ENCODE results near the gene SCGB1D2. TPM values are rescaled to one million over a fixed set of nuclear protein-coding genes. Genes with fewer than 3 reads are reported as not detected.
"Not testable (repeated sequence)": the region's sequence is repeated elsewhere in the genome, so short reads cannot be mapped to it uniquely, and the experiment has no call there.

SCGB1D2 gene
- total RNA-seq (not detected), polyA plus RNA-seq (ENCODE audit: insufficient read depth, low read depth, low replicate concordance) (2.8 TPM)
- long read RNA-seq, donor 1 = 0 reads
- long read RNA-seq, donor 2, partial matches to known transcripts = 0 of 1 reads
- long read RNA-seq, donor 2, other reads (novel, unspliced or antisense) = 0 of 1 reads

DNA sequence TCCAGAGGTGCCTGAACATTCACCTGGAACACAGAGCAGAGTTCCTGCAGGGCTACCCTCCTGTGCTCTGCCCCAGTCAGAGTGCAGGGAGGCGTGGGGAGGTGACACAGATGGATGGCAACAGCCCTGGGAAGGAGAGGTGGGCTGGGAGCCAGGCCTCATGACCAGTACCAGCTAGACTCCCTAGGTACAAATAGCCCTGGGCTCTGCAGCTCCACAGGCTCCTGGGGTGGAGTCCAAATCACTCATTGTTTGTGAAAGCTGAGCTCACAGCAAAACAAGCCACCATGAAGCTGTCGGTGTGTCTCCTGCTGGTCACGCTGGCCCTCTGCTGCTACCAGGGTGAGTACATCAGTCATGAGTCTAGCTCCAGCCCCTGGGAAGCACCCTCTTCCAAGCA is at the start of gene SCGB1D2:
Gene SCGB1D2, plus strand, starts transcription at position 219 of the 400 bp plus-strand sequence. Its CDS starts 69 bp downstream, at position 288.
- H3K27ac ChIP-seq = no peak within 1 kb of the TSS
- no peak within 1 kb of the TSS for H3K4me3 ChIP-seq
- WGBS, 2 donors = 35% methylated on average over 3 of the region's 3 CpGs
- intact Hi-C loops (cut with DNase I; ENCODE audit: low total_unique reads) = no loop called here
- TF ChIP-seq, protein P1, sequence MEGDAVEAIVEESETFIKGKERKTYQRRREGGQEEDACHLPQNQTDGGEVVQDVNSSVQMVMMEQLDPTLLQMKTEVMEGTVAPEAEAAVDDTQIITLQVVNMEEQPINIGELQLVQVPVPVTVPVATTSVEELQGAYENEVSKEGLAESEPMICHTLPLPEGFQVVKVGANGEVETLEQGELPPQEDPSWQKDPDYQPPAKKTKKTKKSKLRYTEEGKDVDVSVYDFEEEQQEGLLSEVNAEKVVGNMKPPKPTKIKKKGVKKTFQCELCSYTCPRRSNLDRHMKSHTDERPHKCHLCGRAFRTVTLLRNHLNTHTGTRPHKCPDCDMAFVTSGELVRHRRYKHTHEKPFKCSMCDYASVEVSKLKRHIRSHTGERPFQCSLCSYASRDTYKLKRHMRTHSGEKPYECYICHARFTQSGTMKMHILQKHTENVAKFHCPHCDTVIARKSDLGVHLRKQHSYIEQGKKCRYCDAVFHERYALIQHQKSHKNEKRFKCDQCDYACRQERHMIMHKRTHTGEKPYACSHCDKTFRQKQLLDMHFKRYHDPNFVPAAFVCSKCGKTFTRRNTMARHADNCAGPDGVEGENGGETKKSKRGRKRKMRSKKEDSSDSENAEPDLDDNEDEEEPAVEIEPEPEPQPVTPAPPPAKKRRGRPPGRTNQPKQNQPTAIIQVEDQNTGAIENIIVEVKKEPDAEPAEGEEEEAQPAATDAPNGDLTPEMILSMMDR (IDR thresholded peaks at IDR 0.05) = no peak
- TF ChIP-seq POLR2A (IDR thresholded peaks at IDR 0.05) = no peak
- no peaks in the 10 kb centered on the region for H3K36me3 ChIP-seq (ENCODE audit: low read depth, missing control alignments)
- H3K4me1 ChIP-seq = no peaks in the 10 kb centered on the region
- H3K9me3 ChIP-seq = no peaks in the 10 kb centered on the region
- H3K27me3 ChIP-seq = no peaks in the 10 kb centered on the region
- DNase-seq = peak; percentile 14

DNA sequence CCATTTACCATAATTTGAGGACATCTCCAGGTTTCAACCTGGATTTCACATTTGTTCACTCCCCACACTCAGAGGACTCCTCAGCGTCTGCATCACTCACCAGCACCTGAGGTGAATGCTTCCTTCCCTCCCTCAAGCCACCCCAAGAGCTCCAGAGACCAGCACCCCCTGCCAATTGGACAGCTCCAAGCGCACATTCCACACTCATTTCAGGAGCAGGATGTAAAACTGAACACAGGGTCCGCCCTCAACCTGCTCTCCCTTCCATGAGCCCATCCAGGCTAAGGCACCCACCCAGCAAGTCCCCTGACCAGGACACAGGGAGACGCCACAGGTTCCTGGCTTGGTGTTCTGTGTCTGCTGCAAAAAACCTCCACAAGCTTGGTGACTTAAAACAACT is 48.1 kb upstream of the SCGB1D2 start:
- intact Hi-C loops (cut with DNase I; ENCODE audit: low total_unique reads) = no loop called here
- TF ChIP-seq POLR2A (IDR thresholded peaks at IDR 0.05) = no peak
- TF ChIP-seq, protein P1 (IDR thresholded peaks at IDR 0.05) = no peak
- 51 to 65% methylated on average over 3 to 4 of the region's 4 CpGs for WGBS, 2 donors
- Histone ChIP-seq H3K27me3 (no peaks in the 10 kb centered on the region), H3K4me3 (no peak overlapping the region), H3K9me3 (no peaks in the 10 kb centered on the region), H3K4me1 (no peaks in the 10 kb centered on the region), H3K27ac (no peak overlapping the region), H3K36me3 (ENCODE audit: low read depth, missing control alignments) (no peaks in the 10 kb centered on the region)
- DNase-seq = no peak

GRCh38 chr11:62195010-62195409 is 47.0 kb upstream of the SCGB1D2 start:
- H3K27me3 ChIP-seq; H3K4me3 ChIP-seq; H3K9me3 ChIP-seq; H3K27ac ChIP-seq; H3K36me3 ChIP-seq (ENCODE audit: low read depth, missing control alignments); DNase-seq; intact Hi-C loops (cut with DNase I; ENCODE audit: low total_unique reads); H3K4me1 ChIP-seq: not testable (repeated sequence)
- WGBS, 2 donors = 13% methylated on average over 5 of the region's 9 CpGs; no CpG with 5 or more reads in 1 of the 2 donors

- intact Hi-C loops (cut with DNase I; ENCODE audit: low total_unique reads) = no loop called here
- TF ChIP-seq, protein P1 (IDR thresholded peaks at IDR 0.05) = no peak
- no peak for TF ChIP-seq POLR2A (IDR thresholded peaks at IDR 0.05)
- Histone ChIP-seq H3K27me3 (no peaks in the 10 kb centered on the region), H3K27ac (no peak overlapping the region), H3K9me3 (no peaks in the 10 kb centered on the region), H3K4me1 (no peaks in the 10 kb centered on the region), H3K36me3 (ENCODE audit: low read depth, missing control alignments) (no peaks in the 10 kb centered on the region), H3K4me3 (no peak overlapping the region)
- DNase-seq = no peak
- WGBS, 2 donors = 59 to 76% methylated on average over 7 of the region's 7 CpGs
Observed at GRCh38 chr11:62195945-62196344, 46.1 kb upstream of the SCGB1D2 start.

GRCh38 chr11:62197400-62197799 is 44.6 kb upstream of the SCGB1D2 start:
- intact Hi-C loops (cut with DNase I; ENCODE audit: low total_unique reads); H3K4me3 ChIP-seq; H3K27me3 ChIP-seq; H3K36me3 ChIP-seq (ENCODE audit: low read depth, missing control alignments); H3K9me3 ChIP-seq; H3K4me1 ChIP-seq; H3K27ac ChIP-seq; DNase-seq: not testable (repeated sequence)
- WGBS, 2 donors = 87 to 96% methylated on average over 2 of the region's 2 CpGs

GRCh38 chr11:62201376-62201775 is 40.7 kb upstream of the SCGB1D2 start:
- Histone ChIP-seq H3K36me3 (ENCODE audit: low read depth, missing control alignments) (no peaks in the 10 kb centered on the region), H3K27ac (no peak overlapping the region), H3K9me3 (no peaks in the 10 kb centered on the region), H3K4me3 (no peak overlapping the region), H3K4me1 (no peaks in the 10 kb centered on the region), H3K27me3 (no peaks in the 10 kb centered on the region)
- TF ChIP-seq, protein P1 (IDR thresholded peaks at IDR 0.05) = no peak
- DNase-seq = no peak
- intact Hi-C loops (cut with DNase I; ENCODE audit: low total_unique reads) = no loop called here
- 61 to 91% methylated on average over 2 of the region's 2 CpGs for WGBS, 2 donors

All from testis (tissue), 5 donors.